SK-MEL-5 (cell line): Measurements from ENCODE around the gene PEPD. TPM values are rescaled to one million over a fixed set of nuclear protein-coding genes. Genes with fewer than 3 reads are reported as not detected.

Experiments
- DNase-seq: peaks from one replicate; pipeline ENCODE4 v3.0.0-alpha.2; 2016; ENCODE audit warnings: low read depth, low spot score
- in situ Hi-C: cut with HindIII; loops from 2 replicates; pipeline ENCODE4 v1.10.0; 2016; ENCODE audit warnings: low sequenced_read_pairs, high pct_unique_total_duplicates, low pct_unique_long_range_greater_than_20kb
- total RNA-seq: library from RNA; depleted of rRNA; stranded (reverse); fragments of >200 nt; shearing (Covaris generic); gene quantifications from 2 replicates; pipeline ENCODE4 v1.2.3, GENCODE V29; 2014

PEPD gene
- total RNA-seq, 1 experiment from 2014 or later = 162 TPM

- in situ Hi-C loops = no loop called here
- no peak for DNase-seq
Observed at GRCh38 chr19:33458807-33459206, 62.8 kb downstream of the PEPD start.

- in situ Hi-C loops = no loop called here
- no peak for DNase-seq
Observed at GRCh38 chr19:33458171-33458633, 63.4 kb downstream of the PEPD start.

DNA sequence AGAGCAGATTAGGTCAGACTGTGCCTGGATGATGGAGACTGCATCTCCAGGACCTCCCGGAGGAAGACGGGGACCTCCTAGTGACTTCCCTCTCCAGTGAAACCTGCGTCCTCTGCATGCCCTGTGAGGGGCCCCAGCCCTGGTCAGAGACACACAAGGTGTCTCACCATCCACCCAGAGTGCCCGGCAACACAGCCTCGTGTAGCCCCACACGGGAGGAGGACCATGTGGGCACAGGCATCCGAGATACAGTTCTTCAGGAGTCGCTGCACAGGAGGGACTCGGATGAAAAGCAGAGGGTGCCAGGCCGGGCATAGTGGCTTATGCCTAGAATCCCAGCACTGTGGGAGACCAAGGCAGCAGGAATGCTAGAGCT is 64.8 kb downstream of the PEPD start:
- in situ Hi-C loops = no loop called here

DNA sequence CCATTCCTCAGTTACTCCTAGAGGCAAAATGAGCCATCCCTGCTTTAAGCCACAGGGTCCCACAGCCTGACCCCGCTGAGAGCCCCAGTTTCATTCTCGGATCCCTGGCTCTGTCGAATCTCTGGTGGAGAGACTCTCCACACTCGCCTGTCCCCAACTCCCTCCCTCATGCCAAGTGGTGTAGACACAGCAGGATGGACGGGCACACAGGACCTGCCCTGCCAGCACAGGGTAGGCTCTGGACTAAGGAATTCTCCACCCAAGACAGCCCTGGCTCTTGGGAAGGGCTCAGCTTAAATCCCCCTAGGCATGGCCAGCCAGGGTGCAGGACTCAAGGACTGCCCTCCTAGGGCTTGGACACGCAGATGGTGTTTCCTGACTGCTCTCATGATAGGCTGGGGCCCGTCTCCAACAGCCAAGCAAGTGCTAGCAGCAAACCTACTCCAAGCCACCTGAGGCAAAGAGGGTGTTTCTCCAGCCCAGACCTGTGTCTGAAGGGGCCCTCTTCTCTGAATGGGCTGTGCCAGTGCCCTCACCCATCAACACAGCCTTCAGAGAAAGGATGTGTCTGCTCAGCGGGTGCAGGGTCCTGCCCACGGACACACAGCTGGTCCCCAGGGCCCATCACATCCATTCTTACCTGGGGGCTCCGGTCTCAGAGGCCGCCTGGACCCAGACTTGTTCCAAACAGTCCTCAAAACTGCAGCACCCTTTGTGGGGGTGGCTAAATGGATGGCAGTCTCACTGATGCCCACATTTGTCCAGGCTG is 65.3 kb downstream of the PEPD start:
- in situ Hi-C loops = no loop called here
- DNase-seq = no peak

More for the DNA sequence above, 64.8 kb downstream of the PEPD start:
- no peak for DNase-seq

DNA sequence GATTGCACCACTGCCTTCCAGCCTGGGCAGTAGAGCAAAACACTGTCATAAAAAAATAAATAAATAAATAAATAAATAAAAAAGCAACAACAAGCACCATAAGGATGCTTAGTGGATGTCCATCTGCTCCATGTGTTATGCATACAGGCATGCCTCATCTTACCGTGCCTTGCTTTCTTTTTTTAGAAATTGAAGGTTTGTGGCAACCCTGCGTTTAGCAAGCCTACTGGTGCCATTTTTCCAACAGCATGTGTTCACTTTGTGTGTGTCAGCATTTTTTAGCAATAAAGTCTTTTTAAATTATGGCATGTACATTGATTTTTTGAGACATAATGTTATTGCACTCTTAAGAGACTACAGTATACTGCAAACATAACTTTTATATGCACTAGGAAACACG is 68.3 kb downstream of the PEPD start:
- DNase-seq = no peak
- in situ Hi-C loops = no loop called here

DNA sequence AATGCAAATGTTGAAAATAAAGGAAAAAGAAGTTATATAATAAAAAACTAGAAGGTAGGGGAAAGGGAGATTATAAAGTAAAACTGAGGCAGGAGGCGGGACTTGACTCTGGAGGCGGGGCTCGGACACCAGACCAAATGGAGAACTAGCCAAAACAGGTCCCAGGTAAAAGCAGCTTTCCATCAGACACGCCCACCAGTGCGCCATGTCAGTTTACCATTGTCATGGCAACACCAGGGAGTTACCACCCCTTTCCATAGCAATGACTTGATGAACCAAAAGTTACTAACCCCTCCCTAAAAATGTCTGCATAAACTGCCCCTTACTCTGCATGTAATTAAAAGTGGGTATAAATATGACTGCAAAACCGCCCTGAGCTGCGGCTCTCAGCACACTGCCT is 70.9 kb downstream of the PEPD start:
- no peak for DNase-seq
- in situ Hi-C loops = no loop called here

GRCh38 chr19:33449799-33450198 is 71.8 kb downstream of the PEPD start:
- DNase-seq = no peak
- in situ Hi-C loops = no loop called here

DNA sequence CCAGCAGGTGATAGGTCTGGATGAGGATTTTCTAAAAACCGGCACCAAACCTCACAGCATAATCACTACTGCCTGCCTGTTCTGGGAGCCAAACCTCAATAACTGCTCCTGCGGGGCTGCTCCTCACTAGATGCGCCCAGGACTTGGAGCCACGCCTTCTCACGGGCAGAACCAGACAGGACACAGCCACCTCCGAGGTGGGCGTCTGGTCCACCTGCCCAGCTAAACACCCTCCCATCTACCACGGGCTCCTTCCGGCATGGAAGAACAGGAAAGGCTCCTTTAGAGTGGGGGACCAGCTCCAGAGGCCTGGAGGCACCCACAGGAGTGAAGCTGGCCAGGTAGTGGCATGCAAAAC is 73.5 kb downstream of the PEPD start:
- no peak for DNase-seq
- in situ Hi-C loops = no loop called here

DNA sequence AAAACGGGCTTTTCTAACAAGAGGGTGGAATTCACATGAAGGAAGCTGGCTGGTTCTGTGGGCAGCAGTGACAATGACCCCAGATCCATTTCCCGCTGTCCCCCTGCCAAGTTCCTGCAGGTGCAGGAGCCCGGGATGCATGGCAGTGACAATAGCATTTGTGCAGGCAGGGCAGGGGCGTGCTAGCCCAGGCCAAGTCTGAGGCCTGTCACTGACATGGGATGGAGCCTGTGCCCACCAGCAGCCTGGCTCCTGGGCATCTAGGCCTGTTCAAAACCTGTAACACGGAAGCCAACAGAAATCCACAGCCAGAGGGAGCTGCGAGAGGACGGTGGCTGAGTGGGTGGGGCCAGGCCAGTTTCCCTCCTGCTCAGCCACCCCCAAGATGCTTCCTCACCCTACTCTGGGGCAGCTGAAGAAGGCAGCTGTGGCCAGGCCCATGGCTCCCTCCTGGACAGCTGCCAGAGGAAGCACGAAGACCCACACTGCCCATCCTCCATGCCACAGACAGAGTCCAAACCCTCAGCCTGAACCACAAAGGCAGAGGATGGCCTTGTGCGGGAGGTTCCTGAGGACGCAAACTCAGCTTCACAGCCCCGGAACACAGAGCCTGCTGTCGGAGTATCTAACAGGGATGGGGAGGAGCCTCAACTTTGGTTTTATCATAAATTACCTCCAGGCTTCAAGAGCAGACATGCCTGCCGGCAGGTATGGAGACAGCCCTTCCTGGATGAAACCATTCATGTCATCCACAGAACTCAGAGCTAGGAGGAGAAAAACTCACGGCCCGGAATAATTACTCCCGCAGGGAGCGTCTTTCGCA is 74.0 kb downstream of the PEPD start:
- in situ Hi-C loops = no loop called here
- no peak for DNase-seq

DNA sequence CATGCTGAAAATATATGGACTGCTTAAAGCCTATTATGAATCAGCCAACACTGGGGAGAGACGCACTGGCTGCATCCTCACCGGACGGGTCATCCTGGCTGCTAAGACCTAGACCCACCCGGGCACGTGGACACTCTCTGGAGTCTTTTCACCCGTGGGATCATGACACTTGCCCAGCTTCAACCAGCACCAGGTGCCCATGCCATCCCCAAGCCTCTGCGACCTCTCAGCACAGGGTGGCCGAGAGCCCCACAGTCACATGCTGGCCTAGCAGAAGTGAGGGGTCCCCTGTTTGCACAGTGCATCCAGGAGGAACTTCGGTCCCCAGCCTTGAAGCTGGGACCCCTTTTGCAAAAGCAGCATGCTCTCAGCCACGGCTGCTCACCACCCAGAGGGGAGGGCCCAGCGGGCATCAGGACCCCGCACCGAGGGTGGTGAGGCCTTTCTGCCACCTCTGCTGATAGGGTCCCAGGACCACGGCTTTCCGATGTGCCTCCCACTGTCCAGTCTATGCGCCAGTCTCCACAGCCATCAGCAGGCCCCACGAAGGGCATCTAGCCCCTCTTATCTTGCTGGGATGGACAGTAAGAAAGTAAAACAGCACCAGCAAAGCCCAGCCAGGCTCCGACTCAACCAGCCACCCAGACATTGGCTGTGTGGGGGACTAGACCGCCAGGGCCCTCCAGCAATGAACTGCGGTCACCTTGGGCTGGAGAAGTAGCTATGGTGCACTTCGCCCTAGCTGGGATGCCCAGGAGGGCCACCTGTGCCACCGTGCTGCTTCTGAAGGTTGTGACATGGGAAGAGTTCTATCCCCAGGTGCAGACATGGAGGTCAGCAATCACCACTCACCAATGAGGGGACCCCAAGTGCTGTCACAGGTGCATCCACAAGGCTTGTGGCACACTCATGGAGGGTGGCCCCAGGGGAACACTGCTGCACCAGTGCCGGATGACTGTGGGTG is 75.0 kb downstream of the PEPD start:
- no peak for DNase-seq
- in situ Hi-C loops = no loop called here

DNA sequence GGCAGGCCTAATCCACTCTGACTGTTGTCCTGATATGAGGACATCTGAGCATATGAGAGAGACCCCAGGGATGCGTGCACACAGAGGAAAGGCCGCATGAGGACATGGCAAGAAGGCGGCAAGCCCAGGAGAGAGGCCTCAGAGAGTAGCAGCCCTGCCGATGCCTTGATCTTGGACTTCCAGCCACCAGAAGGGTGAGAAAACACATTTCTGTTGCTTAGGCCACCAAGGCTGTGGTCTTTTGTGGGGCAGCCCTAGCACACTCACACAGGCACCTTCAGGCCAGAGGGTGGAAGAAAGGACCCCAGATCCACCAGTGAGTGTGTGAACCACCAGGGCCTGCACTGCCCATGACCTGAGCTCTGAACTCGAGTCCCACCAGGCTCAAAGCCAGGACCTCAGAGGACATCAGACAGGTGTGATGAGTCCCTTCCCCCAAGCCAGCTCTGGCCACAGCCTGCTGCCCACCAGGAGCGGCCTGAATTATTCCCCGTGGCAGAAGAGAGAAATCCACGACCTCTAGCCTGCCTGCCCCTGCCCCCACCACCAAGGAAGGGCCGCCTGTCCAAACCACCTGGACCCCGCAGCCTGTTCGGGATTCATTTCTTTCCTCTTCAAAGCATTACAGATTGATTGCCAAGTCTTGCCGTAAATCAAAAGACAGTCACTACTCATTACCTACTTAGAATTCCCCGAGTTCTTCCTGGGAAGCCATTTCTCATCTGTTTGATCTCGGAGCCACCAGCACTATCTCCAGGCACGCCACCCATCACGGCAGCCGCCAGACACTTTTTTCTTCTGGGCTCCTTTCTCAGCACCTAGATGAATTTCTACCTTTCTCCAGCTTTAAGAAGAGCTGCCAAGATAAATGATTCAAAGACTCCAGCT is 75.9 kb downstream of the PEPD start:
- in situ Hi-C loops = no loop called here
- DNase-seq = no peak

DNA sequence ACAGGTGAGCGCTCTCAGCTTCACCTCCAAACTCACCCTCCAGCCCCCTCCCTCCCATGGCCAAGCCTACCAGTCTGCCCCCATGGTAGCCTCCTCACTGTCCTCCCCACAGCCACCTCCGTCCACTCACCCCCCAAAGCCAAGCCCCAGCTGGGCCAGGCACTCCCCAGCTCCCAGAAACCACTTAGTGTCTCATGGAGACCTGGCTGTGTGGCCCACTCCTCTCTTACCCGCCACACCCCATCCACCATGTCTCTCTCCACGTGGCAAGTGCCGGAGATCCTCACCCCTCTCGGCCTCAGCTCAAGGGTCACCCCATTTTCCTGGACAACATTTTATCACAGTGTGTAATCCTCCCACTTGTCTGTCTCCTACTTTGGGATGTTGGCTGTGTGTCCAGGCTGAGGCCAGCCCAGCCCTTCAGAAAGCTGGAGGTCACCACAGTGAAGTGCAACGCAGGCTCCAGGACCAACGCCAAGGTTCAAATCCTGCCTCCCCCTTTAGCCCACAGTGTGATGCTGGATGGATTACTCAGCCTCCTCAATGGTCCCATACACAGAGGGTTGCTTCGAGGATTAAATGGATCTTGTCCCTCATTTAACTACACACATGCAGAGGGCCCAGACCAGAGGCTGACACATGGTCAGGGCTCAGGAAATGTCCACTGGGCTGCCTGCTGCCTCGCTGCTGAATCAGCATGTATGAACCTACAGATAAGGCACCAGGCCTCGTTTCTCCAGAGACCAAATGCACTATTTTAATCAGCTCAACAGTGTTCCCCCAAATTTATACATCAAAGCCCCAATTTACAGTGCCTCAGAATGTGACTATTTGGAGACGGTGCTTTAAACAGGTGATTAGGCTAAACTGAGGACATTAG is 76.8 kb downstream of the PEPD start:
- DNase-seq = no peak
- in situ Hi-C loops = no loop called here

GRCh38 chr19:33443638-33444561 is 77.7 kb downstream of the PEPD start:
- in situ Hi-C loops = no loop called here
- DNase-seq = no peak

- no peak for DNase-seq
- in situ Hi-C loops = no loop called here
Observed at GRCh38 chr19:33442706-33443105, 78.9 kb downstream of the PEPD start.

GRCh38 chr19:33441828-33442227 is 79.8 kb downstream of the PEPD start:
- in situ Hi-C loops = no loop called here
- DNase-seq = no peak
